Spleen (tissue), 7 donors: ENCODE measurements around the gene TAF15.

ENCODE experiments used
- POLR2A ChIP-seq, 3 donors: fragments of 450-650 bp; IDR thresholded peaks; one replicate each; pipeline ENCODE4 v1.5.1; 2017; ENCODE audit warnings: antibody characterized with exemption in 3 of 3, mild to moderate bottlenecking in 1 of 3
- POLR2AphosphoS5 ChIP-seq, 3 donors: sonication (generic); formaldehyde crosslinking; IDR thresholded peaks; one replicate each; pipeline ENCODE4 v1.5.1; 2017; ENCODE audit warnings: antibody characterized with exemption in 3 of 3
- TF ChIP-seq, protein P1 (sequence below), 11 experiments: fragments of 200-600 bp in 7 of 11; fragments of 450-650 bp in 4 of 11; sonication (generic) in 4 of 11; IDR thresholded peaks in 8 of 11; conservative IDR thresholded peaks in 3 of 11; 1 replicate in 7 of 11; 2 replicates in 4 of 11; pipeline versions ENCODE4 v1.4.0 to v1.8.0; 2016 to 2021; ENCODE audit warnings: antibody characterized with exemption in 11 of 11, inconsistent platforms in 4 of 11, mild to moderate bottlenecking in 1 of 11
- donor health status: DM: no; HTN: no; CAD: no; lungs with moderate emphysema.
- donor health status: DM: no; HTN: no; CAD: no.
- donor health status: DM: no; HTN: no; CAD: no.

DNA sequence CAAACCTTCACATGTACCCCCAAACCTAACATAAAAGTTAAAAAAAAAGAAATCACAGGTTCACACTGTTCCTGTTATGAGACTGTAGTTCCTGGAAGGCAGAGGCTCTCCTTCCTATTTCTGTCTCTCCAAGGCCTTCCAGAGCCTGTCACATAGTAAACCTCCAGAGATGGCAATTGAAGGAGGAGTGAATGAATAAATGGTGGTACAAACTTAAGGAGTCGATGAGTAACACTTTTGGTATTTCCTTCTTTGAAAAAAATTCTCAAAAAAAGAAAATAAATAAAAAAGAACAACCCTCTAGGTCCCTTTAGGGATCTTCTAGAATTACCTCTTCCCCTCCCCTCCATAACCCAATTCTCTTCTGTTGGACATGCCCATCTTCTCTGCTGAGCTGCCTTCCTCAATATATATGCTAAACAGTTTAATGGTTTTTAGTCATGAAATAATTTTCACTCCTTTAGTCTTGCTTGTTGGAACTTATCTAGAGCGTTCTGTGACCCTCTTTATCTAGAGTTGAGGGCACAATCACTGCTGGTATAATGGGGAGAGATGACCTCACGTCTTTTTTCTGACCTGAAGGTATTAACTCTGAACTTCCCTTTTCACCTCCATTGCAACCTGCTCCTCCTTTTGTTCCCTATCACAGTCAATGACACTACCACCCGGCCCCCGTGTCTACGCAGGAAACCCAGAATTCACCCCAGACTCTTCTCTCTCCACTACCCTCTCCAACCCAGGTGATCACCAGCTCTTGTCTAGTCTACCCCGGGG, 1.7 kb upstream of the TAF15 start:
- TF ChIP-seq, protein P1, sequence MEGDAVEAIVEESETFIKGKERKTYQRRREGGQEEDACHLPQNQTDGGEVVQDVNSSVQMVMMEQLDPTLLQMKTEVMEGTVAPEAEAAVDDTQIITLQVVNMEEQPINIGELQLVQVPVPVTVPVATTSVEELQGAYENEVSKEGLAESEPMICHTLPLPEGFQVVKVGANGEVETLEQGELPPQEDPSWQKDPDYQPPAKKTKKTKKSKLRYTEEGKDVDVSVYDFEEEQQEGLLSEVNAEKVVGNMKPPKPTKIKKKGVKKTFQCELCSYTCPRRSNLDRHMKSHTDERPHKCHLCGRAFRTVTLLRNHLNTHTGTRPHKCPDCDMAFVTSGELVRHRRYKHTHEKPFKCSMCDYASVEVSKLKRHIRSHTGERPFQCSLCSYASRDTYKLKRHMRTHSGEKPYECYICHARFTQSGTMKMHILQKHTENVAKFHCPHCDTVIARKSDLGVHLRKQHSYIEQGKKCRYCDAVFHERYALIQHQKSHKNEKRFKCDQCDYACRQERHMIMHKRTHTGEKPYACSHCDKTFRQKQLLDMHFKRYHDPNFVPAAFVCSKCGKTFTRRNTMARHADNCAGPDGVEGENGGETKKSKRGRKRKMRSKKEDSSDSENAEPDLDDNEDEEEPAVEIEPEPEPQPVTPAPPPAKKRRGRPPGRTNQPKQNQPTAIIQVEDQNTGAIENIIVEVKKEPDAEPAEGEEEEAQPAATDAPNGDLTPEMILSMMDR (IDR thresholded peaks at IDR 0.05 in 8 of 11, conservative IDR thresholded peaks at IDR 0.05 in 3 of 11) = no peak
- TF ChIP-seq POLR2A (IDR thresholded peaks at IDR 0.05) = no peak
- TF ChIP-seq POLR2AphosphoS5 (IDR thresholded peaks at IDR 0.05) = no peak
